ENCODE measurements around the gene CHRNE.

- TF ChIP-seq POLR2AphosphoS5 (IDR thresholded peaks at IDR 0.05; ENCODE audit: low read depth), result no peak
- TF ChIP-seq CTCF (conservative IDR thresholded peaks at IDR 0.05; ENCODE audit: low read depth in 2 of 2), result no peak
- no peak for TF ChIP-seq STAT1 (IDR thresholded peaks at IDR 0.05; ENCODE audit: unreplicated experiment)
- no peak for TF ChIP-seq EZH2 (IDR thresholded peaks at IDR 0.05; ENCODE audit: low read depth, unreplicated experiment)
- no peak for TF ChIP-seq EZH2phosphoT487 (IDR thresholded peaks at IDR 0.05; ENCODE audit: unreplicated experiment)
- no peak for TF ChIP-seq REST (IDR thresholded peaks at IDR 0.05; ENCODE audit: unreplicated experiment)
Observed at GRCh38 chr17:4919511-4920047, 16.7 kb upstream of the CHRNE start.
